H1 (cell line): ENCODE measurements around the gene ICAM2.

ENCODE experiments used
- CTCF ChIP-seq, 3 experiments: IDR thresholded peaks; 1 replicate in 2 of 3; 2 replicates in 1 of 3; pipeline versions ENCODE4 v1.5.1 to v1.6.1; 2011; ENCODE audit warnings: low read length in 3 of 3, mild to moderate bottlenecking in 3 of 3, inconsistent platforms in 2 of 3, low read depth in 1 of 3, moderate library complexity in 1 of 3; ENCODE audit not compliant: insufficient read depth in 1 of 3; ENCODE audit errors: control extremely low read depth in 1 of 3
- EGR1 ChIP-seq: IDR thresholded peaks from 2 replicates; pipeline ENCODE4 v1.6.1; 2011; ENCODE audit warnings: low read depth, low read length, borderline replicate concordance
- EP300 ChIP-seq, 2 experiments: IDR thresholded peaks; 1 replicate in 1 of 2; 2 replicates in 1 of 2; pipeline ENCODE4 v1.6.1; 2011 to 2012; ENCODE audit warnings: low read depth in 2 of 2, low read length in 2 of 2, mild to moderate bottlenecking in 2 of 2, borderline replicate concordance in 1 of 2, inconsistent platforms in 1 of 2, moderate library complexity in 1 of 2
- EZH2 ChIP-seq: fragments of 200-600 bp; sonication (generic); IDR thresholded peaks from 2 replicates; pipeline ENCODE4 v1.7.1; 2012; ENCODE audit warnings: low read depth, mild to moderate bottlenecking, moderate library complexity, low read length, inconsistent platforms; ENCODE audit not compliant: severe bottlenecking
- KDM5A ChIP-seq: fragments of 200-600 bp; IDR thresholded peaks from 2 replicates; pipeline ENCODE4 v1.7.1; 2012; ENCODE audit warnings: mild to moderate bottlenecking, low read length, inconsistent platforms, mixed read lengths
- NRF1 ChIP-seq: IDR thresholded peaks from 2 replicates; pipeline ENCODE4 v1.6.1; 2011; ENCODE audit warnings: mild to moderate bottlenecking, low read depth, low read length, improper control_type of control experiment
- POLR2A ChIP-seq, 2 experiments: IDR thresholded peaks; 1 replicate in 1 of 2; 2 replicates in 1 of 2; pipeline ENCODE4 v1.6.1; 2011; ENCODE audit warnings: low read depth in 2 of 2, low read length in 2 of 2, mild to moderate bottlenecking in 2 of 2; ENCODE audit errors: control extremely low read depth in 1 of 2
- RXRA ChIP-seq: IDR thresholded peaks from 2 replicates; pipeline ENCODE4 v1.6.1; 2011; ENCODE audit warnings: low read depth, mild to moderate bottlenecking, low read length, moderate library complexity; ENCODE audit not compliant: insufficient read depth
- TCF12 ChIP-seq: IDR thresholded peaks from 2 replicates; pipeline ENCODE4 v1.6.1; 2011; ENCODE audit warnings: low read depth, mild to moderate bottlenecking, low read length

- no peak for TF ChIP-seq POLR2A (IDR thresholded peaks at IDR 0.05; ENCODE audit: control extremely low read depth in 1 of 2, low read depth in 2 of 2, low read length in 2 of 2)
- TF ChIP-seq EZH2: no peak
- TF ChIP-seq EGR1: no peak
- no peak for TF ChIP-seq NRF1
- no peak for TF ChIP-seq TCF12
- TF ChIP-seq KDM5A: no peak
- no peak for TF ChIP-seq EP300 (IDR thresholded peaks at IDR 0.05; ENCODE audit: borderline replicate concordance in 1 of 2, low read depth in 2 of 2, low read length in 2 of 2)
- no peak for TF ChIP-seq RXRA
- TF ChIP-seq CTCF (IDR thresholded peaks at IDR 0.05; ENCODE audit: control extremely low read depth in 1 of 3, insufficient read depth in 1 of 3, low read depth in 1 of 3, low read length in 3 of 3): no peak
Measured at GRCh38 chr17:63975541-63976092, 44.8 kb downstream of the ICAM2 start.
